Aortic smooth muscle cell (primary cell): Measurements from ENCODE around the gene SOX5. TPM values are rescaled to one million over a fixed set of nuclear protein-coding genes. Genes with fewer than 3 reads are reported as not detected.

Source experiments
- total RNA-seq: library from RNA; depleted of rRNA; stranded (reverse); fragments of >200 nt; gene quantifications from 2 replicates; pipeline ENCODE4 v1.2.3, GENCODE V29; 2014

Gene SOX5
- 5.2 and 6.8 TPM in 2 replicates for total RNA-seq

DNA sequence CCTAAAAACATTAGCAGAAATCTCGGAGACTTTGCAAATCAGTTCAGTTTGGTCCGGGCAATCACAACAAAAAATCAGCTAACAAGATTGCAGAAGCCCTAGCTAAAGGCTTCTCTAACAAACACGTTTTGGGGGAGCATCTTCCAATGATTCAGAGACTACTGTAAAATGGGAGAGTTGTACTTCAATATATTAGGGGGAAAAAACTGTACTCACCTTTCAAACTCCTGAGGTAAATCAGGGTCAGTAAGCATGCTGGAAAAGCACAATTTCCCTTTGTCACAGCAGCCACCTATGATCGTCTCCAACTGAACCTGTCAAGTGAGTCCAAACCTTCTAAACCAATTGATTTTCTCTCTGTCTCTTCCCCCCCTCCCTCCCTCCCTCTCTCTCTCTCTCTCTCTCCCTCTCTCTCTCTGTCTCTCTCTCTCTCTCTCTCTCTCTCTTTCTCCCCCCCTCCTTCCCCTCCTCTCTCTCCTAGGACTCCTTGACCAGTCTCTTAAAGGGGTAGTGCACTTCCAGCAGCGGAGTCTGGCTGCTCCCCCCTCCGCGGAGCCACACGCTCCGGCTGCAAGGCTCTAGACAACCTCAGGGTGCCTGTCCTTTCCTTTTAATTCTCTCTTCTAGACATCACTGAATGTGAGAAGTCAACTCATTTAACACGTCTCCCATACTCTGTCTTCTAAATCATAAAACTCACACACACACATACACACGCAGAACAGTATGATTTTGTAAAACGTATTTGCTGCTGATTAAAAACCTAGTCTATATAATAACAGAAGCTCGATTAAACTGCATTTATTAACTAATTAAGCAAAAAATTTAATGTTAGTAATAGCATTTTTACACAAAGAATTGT lies at the start of gene SOX5:
SOX5 (minus strand) TSS at position 323 of the 862 bp plus-strand sequence; CDS start at position 254, 69 bp downstream.

